ENCODE measurements around the gene ARFGAP2.
"Not testable (repeated sequence)": the region's sequence is repeated elsewhere in the genome, so short reads cannot be mapped to it uniquely, and the experiment has no call there.

Gene ARFGAP2

DNA sequence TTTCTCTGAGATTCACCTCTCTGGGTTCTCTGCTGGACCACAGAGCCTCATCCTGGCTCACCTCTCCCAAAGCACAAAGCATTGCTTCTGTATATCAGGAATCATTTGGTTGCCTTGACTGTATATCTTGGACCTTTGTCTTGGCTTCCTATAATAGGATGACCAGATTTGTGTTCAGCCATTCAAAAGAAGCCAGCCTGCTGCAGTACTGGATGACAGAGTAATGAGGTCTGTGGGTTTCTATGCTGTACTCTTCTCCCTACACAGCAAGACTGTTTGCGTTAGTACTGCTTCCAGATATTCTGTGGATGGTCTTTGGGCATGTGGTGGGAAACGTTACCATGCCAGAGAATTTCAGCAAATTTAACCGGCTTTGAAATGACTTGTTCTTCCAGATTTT, 39.8 kb downstream of the ARFGAP2 start:
- ATAC-seq (replicated peaks) (no peak), DNase-seq (no peak)
- Mint-ChIP-seq H3K27me3 (no peaks in the 10 kb centered on the region), H3K4me3 (no peak overlapping the region), H3K9me3 (no peaks in the 10 kb centered on the region), H3K27ac (no peak overlapping the region), H3K4me1 (no peaks in the 10 kb centered on the region), H3K36me3 (peaks cover 20 to 27% of the 10 kb centered on the region in 2 donors)

DNA sequence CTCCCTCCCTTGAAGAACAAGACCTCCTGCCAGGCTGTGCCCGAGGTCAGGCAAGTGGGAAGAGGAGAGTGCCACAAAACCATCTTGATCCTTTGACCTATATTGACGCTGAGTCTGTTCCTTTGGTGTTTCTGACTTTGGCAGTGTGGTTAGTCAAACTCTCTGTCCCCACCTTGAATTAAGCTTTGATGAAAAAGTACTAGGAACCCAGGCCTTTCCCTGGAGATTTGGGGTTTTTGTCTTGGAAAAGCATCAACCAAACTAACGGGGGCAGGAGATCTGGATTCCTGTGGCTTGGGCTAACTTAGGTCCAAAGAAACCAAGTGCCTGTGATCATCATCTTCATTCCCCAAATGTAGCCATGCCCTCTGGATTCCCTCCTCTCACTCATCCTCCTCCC, 40.4 kb downstream of the ARFGAP2 start:
- no peaks in the 10 kb centered on the region for H3K27me3 Mint-ChIP-seq
- H3K36me3 Mint-ChIP-seq = peaks cover 20 to 27% of the 10 kb centered on the region in 2 donors
- ATAC-seq (replicated peaks) (no peak), DNase-seq (no peak)
- H3K27ac Mint-ChIP-seq = no peak overlapping the region
- no peak overlapping the region for H3K4me3 Mint-ChIP-seq
- no peaks in the 10 kb centered on the region for H3K9me3 Mint-ChIP-seq
- no peaks in the 10 kb centered on the region for H3K4me1 Mint-ChIP-seq

DNA sequence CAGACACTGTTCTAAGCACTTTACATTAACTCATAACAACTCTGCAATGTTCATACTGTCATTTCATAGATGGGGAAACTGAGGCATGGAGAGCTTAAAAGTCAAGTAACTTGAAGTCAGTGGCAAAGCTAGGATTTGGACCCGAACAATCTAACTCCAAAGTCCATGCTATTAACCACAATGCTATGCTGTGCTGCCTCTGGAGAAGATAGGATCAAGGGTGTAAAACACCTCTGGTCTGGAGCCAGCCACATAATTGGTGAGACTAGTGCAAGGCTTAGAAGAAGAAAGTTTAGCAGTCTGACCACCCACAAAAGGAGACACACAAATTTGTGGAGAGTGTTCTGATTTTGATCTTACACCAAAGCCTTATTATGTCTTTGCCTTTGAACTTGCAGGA, 43.7 kb downstream of the ARFGAP2 start:
- DNase-seq = no peak
- H3K27ac Mint-ChIP-seq = no peak overlapping the region
- ATAC-seq (replicated peaks) = no peak

DNA sequence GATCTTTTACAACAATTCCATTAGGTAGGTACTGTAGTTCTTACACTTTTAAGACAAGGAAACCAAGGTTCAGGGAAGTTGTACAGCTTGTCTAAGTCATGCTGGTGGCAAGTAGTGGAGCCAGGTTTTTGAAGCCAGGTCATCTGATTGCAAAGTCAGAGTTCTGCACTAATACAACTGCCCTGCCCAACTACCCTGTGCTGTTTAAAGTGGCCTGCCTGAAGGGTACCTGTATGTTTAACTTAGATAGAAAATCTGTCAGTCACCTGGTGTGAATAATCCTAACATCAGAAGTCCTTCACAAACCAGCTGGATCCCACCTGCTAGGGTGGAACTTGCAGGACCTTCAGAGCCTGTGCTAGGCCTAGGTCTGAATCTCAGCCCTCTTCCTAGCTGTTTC, 44.2 kb downstream of the ARFGAP2 start:
- H3K9me3 Mint-ChIP-seq = no peaks in the 10 kb centered on the region
- peaks cover 6 to 13% of the 10 kb centered on the region in 2 donors for H3K36me3 Mint-ChIP-seq
- no peak for ATAC-seq (replicated peaks)
- H3K4me3 Mint-ChIP-seq = no peak overlapping the region
- no peaks in the 10 kb centered on the region for H3K4me1 Mint-ChIP-seq
- no peak for DNase-seq
- no peaks in the 10 kb centered on the region for H3K27me3 Mint-ChIP-seq
- no peak overlapping the region for H3K27ac Mint-ChIP-seq

More for the DNA sequence above, 43.7 kb downstream of the ARFGAP2 start:
- Mint-ChIP-seq H3K4me1 (no peaks in the 10 kb centered on the region), H3K27me3 (no peaks in the 10 kb centered on the region), H3K4me3 (no peak overlapping the region), H3K36me3 (peaks cover 11 to 18% of the 10 kb centered on the region in 2 donors), H3K9me3 (no peaks in the 10 kb centered on the region)

DNA sequence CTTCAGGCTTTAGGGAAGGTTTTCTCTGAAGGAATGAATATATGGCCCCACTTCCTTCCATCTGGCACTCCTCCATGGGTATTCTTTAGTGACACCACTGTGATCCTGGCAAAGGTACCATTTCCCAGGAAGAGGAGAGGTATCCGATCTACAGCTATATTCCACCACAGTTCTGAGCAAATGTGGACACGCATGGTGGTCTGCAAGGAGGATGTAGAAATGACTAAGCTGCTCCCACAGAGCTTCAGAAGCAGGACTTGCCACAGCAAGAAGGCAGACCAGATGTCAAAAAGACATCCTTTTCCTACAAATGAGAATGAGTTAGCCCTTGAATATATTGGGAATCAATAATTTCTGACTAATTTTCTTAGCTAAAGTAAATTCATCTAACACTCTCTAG, 45.5 kb downstream of the ARFGAP2 start:
- Mint-ChIP-seq H3K4me3 (no peak overlapping the region), H3K27ac (no peak overlapping the region), H3K9me3 (no peaks in the 10 kb centered on the region), H3K27me3 (no peaks in the 10 kb centered on the region), H3K36me3 (peaks cover 0 to 3% of the 10 kb centered on the region in 2 donors), H3K4me1 (no peaks in the 10 kb centered on the region)
- no peak for DNase-seq
- ATAC-seq (replicated peaks) = no peak

DNA sequence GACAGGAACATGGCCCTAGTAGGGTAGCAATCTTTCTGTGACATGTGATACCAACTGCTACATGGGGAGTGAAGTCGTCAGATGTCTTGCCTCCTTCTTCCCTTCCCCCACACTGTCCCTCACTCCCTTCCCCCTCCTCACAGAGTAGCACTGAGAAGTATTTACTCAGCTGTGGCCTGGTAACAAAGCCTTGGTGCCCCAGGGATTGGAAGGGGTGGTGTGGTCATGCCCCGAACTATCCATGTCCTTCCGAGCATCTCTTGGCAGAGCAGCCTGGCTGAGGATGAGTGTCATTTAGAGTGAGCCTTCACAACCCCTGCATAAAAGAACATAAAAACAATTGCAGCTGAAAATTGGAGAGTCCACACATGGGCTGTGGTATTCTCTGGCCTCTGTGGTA, 46.1 kb downstream of the ARFGAP2 start:
- no peak for DNase-seq
- H3K27ac Mint-ChIP-seq = no peak overlapping the region
- peaks cover 0 to 3% of the 10 kb centered on the region in 2 donors for H3K36me3 Mint-ChIP-seq
- H3K27me3 Mint-ChIP-seq = no peaks in the 10 kb centered on the region
- ATAC-seq (replicated peaks) = no peak
- no peaks in the 10 kb centered on the region for H3K9me3 Mint-ChIP-seq
- H3K4me3 Mint-ChIP-seq = no peak overlapping the region
- H3K4me1 Mint-ChIP-seq = no peaks in the 10 kb centered on the region

DNA sequence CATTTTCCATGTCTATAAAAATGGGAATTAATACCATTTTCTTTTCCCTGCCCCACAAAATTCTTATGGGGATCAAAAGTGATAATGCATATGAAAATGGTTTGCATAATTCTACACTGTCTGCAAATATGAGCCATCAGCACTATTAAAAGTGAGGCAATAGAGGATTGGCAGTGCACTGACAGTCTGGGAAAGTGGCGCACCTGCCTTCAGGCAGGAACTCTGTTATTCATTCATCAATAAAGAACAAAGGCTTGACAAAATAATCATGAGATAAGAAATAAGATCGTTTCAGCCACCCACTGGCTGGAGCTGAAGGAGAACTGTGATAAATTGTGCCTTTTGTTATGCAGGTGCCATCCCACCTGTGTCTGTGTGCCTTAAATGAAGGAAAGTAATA, 49.5 kb downstream of the ARFGAP2 start:
- no peak for DNase-seq
- Mint-ChIP-seq H3K9me3 (no peaks in the 10 kb centered on the region), H3K27ac (no peak overlapping the region), H3K27me3 (no peaks in the 10 kb centered on the region), H3K4me3 (no peak overlapping the region), H3K4me1 (no peaks in the 10 kb centered on the region), H3K36me3 (peaks cover 0 to 3% of the 10 kb centered on the region in 2 donors)
- ATAC-seq (replicated peaks) = no peak

DNA sequence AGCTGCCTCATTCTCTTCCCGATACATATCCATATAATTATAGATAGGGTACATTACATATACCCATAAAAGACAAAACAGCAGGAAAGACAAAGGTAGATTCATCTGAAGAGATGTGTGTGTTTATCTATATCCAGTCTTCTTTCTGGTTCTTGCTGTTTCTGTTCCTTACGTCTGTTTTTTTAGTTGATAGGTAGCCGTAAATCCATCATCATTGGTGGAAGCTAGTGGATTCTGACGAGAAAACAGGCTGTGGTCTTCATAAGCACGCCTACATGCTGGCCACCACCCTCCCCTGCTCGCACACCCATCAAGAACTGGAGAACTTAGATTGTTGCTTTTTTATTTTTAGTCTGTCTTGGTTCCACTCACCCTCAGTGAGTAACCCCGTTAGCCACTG, 51.6 kb downstream of the ARFGAP2 start:
- no peak for DNase-seq
- Mint-ChIP-seq H3K27ac (peak overlapping the region; percentile 73), H3K4me1 (no peaks in the 10 kb centered on the region), H3K36me3 (no peaks in the 10 kb centered on the region), H3K27me3 (no peaks in the 10 kb centered on the region), H3K9me3 (no peaks in the 10 kb centered on the region), H3K4me3 (no peak overlapping the region)
- ATAC-seq (replicated peaks) = no peak

DNA sequence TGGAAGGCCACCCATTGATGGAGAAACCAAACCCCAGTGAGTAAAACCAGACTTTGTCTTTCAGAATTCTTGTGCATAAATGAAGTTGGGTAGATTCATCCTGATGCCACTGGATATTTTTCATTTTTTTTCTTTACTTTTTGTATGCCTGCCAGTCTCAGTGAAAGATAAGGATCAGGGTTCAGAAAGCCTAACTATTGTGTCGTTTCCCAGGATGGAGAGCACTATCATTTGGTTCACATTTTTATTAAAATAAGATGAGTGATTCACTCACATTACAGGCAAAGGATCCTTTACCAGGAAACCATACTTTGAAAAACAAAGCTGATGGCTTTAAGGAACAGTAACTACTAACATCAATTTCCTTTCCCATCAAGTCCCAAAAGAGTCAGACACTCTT, 52.0 kb downstream of the ARFGAP2 start:
- Mint-ChIP-seq H3K4me3 (no peak overlapping the region), H3K9me3 (no peaks in the 10 kb centered on the region), H3K27ac (peak overlapping the region; percentile 73), H3K27me3 (no peaks in the 10 kb centered on the region), H3K36me3 (no peaks in the 10 kb centered on the region), H3K4me1 (no peaks in the 10 kb centered on the region)
- ATAC-seq (replicated peaks) = no peak
- no peak for DNase-seq

DNA sequence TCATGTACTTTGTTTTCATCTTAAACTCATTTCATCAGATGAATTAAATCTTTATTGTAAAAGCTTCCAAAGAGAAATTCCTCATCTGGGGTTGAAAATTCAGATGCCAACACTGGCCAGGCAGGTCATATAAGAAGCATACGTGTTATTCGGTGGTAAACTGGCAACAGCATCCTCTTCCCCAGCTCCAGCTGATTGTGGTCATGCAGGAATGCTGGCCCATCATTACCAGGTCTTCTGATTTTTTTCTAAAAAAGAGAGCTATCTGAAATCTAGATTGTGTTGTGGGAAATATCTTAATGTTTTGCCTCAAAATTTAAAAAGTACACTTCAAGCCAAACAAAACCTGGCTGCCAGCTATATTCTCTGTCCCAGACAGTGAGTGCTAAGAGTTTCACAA, 53.6 kb downstream of the ARFGAP2 start:
- H3K27me3 Mint-ChIP-seq = no peaks in the 10 kb centered on the region
- ATAC-seq (replicated peaks) = no peak
- H3K27ac Mint-ChIP-seq = no peak overlapping the region
- H3K4me3 Mint-ChIP-seq = no peak overlapping the region
- DNase-seq = no peak
- H3K4me1 Mint-ChIP-seq = no peaks in the 10 kb centered on the region
- no peaks in the 10 kb centered on the region for H3K36me3 Mint-ChIP-seq
- no peaks in the 10 kb centered on the region for H3K9me3 Mint-ChIP-seq

DNA sequence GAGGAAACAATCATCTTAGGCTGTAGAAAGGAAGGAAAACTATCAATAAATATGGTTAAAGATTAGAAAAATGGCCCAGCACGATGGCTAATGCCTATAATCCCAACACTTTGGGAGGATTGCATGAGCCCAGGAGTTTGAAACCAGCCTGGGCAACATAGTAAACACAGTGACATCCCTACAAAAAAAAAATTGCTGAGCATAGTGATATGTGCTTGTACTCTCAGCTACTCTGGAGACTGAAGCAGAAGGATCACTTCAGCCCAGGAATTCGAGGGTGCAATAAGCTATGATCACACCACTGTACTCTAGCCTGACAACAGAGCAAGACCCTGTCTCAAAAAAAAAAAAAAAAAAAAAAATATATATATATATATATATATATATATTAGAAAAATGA, 54.9 kb downstream of the ARFGAP2 start:
- no peak for DNase-seq
- peaks cover 0 to 2% of the 10 kb centered on the region in 2 donors for H3K36me3 Mint-ChIP-seq
- no peaks in the 10 kb centered on the region for H3K9me3 Mint-ChIP-seq
- H3K4me3 Mint-ChIP-seq = no peak overlapping the region
- no peaks in the 10 kb centered on the region for H3K27me3 Mint-ChIP-seq
- ATAC-seq (replicated peaks) = no peak
- no peaks in the 10 kb centered on the region for H3K4me1 Mint-ChIP-seq
- H3K27ac Mint-ChIP-seq = no peak overlapping the region

DNA sequence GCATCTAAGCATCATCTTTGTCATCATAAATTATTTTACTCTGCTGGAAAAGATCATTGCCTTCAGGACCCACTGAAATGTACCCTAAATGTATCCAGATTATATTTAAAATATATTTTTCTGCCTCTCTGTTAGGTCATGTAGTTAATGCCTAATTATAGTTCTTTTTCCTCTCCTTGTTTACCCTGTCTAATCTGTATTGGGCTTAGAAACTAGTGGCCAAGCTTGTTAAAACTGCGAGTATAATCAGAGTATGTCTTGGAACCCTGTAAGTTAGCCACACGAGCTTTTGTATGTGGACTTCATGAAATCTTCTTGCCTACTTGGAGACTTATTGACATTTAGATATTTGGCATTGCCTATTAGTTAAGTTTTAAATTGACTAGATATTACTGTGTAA, 55.6 kb downstream of the ARFGAP2 start:
- Mint-ChIP-seq H3K27me3 (no peaks in the 10 kb centered on the region), H3K36me3 (peaks cover 0 to 2% of the 10 kb centered on the region in 2 donors), H3K4me3 (no peak overlapping the region), H3K27ac (no peak overlapping the region), H3K4me1 (no peaks in the 10 kb centered on the region), H3K9me3 (no peaks in the 10 kb centered on the region)
- ATAC-seq (replicated peaks) (no peak), DNase-seq (no peak)

DNA sequence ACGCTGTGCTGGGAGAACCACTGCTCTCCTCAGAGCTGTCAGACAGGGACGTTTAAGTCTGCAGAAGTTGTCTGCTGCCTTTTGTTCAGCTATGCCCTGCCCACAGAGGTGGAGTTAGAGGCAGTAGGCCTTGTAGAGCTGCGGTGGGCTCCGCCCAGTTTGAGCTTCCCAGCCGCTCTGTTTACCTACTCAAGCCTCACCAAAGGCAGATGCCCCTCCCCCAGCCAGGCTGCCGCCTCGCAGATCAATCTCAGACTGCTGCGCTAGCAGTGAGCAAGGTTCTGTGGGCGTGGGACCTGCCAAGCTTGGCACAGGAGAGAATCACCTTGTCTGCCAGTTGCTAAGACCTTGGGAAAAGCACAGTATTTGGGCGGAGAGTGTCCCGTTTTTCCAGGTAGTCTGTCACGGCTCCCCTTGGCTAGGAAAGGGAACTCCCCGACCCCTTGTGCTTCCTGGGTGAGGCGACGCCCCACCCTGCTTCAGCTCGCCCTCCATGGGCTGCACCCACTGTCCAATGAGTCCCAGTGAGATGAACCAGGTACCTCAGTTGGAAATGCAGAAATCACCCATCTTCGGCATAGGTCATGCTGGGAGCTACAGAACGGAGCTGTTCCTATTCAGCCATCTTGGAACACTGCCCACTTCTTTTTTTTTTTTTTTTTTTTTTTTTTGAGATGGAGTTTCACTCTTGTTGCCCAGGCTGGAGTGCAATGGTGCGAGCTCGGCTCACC, 57.6 kb downstream of the ARFGAP2 start:
- not testable (repeated sequence) for H3K36me3 Mint-ChIP-seq; ATAC-seq (replicated peaks); DNase-seq; H3K9me3 Mint-ChIP-seq; H3K27me3 Mint-ChIP-seq; H3K27ac Mint-ChIP-seq; H3K4me1 Mint-ChIP-seq; H3K4me3 Mint-ChIP-seq
